EL (cell line): ENCODE measurements around the gene CYB561.

Experiments
- DNase-seq: peaks from one replicate; pipeline ENCODE4 v3.0.0-alpha.2; 2016

CYB561 gene

DNA sequence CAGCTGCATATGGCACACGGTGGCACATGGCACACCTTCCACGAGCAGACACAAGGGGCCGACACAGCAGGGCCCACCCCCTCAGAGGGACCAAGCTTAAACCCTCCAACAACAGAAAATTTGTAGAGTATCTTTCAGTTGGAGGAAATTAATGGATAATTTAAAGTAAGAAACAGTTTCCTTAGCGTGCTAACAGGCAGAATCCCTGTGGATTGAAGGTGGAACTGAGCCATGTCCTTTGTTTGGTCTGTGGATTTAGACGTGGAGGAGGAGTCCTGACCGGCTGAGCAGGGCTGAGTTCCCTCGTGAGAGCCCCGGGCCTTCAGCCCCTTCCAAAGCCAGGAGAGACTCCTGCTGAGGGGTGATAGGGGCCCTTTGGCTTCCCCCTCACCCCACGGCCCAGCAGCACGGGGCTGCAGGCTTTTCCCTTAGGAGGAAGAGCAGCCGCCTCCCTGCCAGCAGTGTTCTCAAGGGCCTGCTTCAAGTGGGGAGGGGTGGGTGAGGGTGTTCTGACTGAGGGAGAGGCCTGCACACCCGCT is 1.4 kb upstream of the CYB561 start:
- no peak for DNase-seq

DNA sequence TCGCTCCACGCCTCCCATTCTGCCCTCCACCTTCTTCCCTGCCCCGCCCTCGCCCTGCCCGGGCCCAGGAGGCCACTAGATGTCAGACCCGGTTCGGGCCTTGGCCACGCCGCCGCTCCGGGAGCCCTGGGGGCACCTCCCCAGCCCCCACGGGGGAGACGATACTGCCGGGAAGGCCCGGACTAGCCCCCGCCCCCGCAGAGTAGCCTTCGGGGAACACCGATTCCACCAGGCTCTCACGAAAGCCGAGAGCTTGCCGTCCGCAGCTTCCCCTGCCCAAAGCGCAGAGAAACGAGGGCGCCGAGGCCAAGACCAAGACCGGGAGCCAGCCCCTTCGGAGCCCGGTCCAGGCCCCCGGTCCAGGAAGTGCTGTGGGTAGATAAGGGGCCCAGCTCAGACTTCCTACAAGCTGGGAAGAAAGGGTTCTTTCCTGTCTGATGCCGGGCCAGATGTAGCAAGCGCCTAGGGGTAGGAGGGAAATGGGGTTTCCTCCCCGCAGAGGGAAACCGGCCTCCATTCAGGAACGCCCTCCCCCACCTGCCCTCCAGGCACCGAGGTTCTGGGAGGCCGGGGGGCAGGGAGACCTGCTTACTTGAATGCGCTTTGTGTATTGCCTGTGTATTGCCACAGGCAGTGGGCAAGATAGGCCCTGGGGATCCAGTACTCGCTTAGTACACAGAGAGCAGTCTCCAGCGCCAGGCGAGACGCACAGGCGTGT is 806 bp upstream of the CYB561 start:
- peak; percentile 38 for DNase-seq

DNA sequence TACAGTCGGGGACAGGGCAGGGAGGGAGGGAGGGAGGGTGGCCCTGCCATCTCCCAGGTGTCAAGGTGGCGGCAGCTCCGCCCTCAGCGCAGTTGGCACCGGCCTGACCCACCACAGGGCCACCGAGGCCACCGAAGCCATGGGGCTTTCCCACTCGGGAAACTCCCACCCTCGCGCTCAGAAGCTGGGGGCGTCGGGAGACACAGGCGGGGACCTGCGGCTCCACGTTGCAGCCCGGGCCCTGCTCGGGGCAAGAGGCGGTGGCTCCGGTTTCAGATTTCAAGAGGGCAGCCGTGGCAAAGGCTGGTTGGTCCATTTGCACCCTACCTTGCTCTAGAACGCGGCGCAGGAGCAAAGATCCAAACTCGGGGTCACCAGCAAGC is 544 bp downstream of the CYB561 start:
- DNase-seq: no peak

DNA sequence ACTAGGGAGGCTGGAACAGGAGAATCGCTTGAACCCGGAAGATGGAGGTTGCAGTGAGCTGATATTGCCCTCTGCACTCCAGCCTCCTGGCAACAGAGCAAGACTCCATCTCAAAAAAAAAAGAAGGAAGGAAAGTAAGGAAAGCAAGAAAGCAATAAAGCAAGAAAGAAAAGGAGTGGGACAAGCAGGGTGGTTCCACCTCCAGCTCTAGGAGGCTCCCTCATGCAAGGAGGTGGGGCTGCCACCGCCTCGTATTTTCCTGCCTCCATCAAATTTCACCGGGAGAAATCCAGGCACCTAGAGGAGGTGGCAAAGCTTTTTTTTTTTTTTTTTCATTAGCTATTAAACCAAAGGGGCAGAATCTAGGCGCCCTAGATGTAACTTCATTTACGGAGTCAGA is 1.0 kb downstream of the CYB561 start:
- DNase-seq: no peak

DNA sequence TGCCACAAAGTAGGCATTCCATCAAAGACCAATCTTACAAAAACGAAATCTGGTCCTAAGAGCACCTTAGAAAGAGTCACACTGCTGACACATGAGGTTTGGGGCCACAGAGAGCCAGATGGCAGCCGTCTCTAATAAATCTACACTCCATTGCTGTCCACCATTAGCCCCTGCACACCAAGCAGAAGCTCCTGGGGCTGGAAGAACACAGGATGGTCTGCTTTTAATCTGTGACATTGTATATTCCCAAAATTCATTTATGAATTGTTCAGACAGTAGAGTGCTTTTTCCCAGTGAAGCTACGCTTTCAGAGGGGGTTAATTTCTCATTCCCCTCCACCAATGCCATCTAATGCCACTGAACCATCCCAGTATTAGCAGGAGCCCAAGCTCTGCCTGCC is 1.6 kb downstream of the CYB561 start:
- DNase-seq: no peak

DNA sequence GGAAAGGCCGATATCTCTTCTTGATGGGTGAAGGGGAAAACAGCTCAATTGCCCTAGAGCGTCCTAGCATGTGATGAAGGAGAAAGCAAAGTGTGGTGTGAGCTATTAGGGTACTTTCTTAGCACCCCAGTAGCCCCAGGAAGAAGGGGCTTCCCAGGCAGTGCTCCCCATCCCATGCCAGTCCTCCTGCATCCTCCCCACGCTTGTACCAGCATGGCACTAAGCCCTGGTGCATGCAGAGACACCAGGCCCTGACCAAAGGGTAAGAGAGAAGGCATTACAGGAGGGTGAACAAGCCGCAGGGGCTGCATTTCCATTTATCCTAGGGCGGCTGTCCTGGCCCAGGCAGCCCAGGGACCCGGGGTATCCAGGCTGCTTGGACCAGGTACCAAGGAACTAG is 3.1 kb downstream of the CYB561 start:
- no peak for DNase-seq

DNA sequence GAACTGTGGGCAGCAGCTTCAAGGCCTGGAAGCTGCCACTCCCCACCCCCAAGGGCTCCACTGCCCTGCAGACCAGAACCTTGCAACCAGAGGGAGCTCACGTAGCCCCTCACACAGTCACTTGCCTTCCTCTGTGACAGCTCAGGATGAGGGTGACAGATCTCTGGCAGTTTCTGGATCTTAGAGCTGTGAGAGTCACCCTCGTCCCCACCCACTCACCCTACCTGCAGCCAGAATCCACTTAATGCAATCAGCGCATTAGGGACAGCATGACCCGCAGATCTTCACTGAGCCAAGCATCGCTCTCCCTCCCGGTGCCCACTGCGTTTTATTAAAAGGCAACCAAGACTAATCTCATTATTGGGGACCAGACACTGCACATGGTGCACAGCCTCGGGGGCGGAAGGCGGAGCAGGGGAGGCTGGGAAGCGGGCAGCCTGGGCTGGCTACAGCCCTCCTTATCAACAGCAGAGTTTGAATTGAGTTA is 3.5 kb downstream of the CYB561 start:
- DNase-seq: no peak

DNA sequence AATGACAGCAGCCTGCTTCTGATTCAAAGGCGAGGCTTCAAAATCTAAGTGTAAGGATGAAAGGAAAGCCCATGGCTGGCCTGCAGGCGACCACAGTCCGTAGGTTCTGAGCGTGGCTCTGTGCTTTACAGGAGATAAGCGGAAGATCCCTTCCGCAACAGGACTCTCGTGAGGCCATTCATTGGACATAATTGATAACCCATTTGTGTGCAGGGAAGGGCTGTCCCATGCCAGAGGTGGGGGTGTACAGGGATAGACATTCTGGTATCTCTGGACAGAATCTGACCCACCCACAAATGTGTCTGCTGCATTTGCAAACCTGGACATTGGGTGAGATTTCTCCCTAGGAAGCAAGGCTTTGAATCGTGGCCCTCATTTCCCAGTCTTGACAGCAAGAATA is 4.0 kb downstream of the CYB561 start:
- no peak for DNase-seq

DNA sequence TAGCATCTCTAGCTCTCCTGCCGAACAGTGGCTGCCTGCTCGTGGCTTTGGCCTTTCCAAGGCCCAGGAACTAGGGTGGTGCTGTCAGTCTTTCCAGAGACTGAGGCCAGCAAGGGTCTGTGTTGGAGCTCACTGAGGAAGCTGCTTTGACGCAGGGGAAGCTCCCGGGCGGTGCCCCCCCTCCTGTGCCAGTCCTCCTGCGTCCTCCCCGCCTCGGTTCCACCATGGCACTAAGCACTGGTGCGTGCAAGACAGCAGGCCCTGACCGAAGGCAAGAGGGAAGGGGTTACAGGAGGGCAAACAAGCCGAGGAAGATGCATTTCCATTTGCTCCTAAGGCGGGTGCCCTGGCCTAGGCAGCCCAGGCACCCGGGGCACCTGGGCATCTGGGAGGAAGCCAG is 4.5 kb downstream of the CYB561 start:
- no peak for DNase-seq

DNA sequence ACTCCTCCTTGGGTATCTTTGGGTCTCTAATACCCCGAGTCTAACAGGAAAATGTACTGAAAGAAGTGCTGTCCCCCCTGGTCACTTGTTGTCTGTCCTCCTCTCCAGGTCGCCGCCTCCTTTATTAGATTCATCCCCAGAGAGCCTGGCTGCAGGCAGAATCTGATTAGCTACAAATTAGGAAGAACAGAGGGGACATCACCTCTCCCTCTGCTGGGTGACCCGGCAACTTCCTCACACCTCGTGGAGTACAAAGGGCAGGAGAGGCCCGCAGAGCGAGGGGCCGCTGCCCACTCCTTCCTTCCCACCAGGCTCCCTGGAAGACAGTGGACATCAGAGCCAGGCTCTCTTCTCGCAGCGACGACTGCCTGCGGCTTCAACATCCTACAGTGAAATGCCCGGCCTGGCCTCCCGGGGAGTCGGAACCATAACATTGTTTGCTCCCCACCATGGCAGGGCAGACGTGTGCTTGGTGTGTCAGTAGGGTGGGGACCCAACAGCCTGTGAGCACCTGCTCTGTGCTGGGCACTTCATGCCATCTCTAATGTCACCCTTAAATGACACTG is 5.3 kb downstream of the CYB561 start:
- no peak for DNase-seq

DNA sequence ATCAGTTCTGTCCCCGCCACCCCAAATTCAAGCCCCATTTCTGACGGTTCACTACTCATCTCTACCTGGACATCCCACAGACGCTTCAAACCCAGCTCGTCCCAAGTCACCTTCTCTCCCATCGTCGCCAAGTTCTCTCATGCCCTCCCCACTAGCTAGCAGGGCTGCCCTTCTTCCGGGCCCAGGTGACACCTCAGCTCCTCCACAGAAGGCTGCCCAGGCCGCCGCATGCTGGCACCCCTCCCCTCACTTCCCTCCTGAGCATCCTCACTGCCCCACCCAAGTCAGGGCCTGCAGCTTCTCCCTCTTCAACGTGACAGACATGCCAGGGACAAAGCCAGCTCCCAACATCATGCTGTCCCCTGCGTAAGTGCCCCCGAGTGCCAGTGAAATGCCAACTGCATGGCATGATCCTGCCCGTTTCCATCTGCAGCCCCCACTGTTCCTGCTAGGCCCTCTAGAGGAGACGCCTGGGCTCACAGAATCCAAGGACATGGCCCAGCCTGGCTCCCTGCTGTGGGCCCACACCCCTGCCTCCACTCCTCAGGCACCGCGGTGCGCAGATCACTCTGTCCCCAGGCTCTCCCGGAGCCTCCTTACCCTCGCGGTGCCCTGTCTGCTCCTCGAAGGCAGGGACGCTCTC is 5.9 kb downstream of the CYB561 start:
- DNase-seq: no peak

DNA sequence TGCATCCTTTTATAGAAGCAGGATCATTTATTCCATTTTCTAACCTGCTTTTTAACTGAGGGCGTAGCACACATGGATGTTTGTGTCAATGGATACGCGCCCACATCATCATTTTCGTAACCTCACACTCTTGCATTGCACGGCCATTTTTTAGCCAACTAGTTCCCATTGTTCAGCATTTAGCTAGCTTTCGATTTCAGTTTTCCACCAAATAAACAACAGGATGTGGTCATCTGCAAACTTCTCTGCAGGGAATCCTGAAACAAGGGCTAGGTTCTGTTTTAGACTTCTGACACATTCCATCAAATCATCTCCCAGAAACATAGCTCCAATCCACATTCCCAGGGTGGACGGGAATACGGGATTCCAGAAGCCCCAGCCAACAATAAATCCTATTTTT is 6.4 kb downstream of the CYB561 start:
- DNase-seq: peak; percentile 60

DNA sequence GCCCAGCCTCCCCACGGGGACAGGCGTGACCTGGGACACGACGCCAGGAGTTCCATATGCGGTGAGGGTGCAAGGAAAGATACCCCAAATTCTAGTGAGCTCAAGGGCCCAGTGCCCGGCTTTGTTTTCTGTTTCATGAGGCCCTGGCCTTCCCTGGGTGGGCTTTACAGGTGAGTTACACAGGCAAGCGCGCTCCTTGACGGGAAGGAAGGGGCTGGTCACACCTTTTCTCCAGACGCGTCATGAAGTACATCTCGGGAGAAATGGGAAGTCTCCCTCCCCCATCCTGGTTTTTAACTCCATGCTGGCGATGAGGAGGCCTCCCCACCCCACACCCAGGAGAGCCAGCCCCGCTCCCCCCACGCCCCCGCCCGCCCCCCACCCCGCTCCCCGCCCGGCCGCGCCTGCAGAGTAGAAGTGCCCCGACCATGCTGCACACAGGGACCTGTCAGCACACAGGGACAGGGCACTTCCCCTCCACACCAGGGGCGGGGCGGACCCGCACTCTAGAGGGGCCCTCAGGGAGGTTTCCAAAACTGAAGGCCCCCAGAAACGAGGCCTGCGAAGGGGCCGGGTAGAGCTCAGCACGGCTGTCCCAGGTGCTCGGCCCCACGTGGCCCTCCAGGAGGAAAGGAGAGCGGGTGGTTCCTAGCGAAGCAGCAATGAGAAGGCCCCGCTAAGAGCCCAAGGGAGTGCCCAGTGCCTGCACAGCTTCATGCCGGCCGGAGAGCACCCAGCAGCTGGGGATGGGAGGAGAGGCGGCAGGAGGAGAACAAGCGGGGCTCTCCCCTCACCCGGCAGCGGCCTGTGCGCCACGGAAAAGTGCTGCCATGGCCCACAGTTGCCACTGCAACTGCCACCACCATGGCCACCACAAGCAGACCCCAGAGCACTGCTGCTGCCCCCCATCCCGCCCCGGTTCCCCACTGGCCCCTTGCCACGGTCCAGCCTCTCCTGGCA is 7.7 kb downstream of the CYB561 start:
- no peak for DNase-seq

DNA sequence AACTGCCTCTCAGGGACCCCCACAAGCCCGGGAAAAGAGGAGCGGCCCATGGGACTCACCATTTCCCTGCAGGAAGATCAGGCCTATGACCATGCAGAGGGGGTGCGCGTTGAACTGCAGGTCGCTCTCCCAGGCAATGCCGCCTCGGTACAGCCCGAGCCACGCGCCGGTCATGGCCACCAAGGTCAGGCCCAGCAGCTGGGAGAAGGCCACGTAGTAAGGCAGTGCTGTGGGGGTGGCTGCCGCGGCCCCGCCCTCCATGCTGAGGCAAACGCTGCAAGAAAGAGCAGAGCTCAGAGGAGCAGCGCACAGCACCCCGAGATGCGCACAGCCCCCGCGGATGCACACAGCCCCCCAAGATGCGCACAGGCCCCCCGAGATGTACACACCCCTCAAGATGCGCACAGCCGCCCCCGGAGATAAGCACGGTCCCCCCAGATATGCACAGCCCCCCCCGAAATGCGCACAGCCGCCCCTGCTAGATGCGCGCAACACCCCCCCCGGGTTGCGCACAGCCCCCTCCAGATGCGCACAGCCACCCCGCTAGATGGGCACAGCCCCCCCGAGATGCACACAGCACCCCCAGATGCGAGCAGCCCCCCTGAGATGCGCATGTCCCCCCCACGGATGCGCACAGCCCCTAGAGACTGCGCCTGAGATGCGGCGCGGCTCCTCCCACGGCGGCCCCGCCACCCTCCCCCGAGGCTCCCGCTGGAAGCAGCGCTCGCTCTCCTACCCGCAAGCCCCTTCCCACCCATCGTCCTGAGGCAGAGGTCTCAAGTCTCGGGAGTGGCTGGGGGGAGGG is 8.6 kb downstream of the CYB561 start:
- no peak for DNase-seq

DNA sequence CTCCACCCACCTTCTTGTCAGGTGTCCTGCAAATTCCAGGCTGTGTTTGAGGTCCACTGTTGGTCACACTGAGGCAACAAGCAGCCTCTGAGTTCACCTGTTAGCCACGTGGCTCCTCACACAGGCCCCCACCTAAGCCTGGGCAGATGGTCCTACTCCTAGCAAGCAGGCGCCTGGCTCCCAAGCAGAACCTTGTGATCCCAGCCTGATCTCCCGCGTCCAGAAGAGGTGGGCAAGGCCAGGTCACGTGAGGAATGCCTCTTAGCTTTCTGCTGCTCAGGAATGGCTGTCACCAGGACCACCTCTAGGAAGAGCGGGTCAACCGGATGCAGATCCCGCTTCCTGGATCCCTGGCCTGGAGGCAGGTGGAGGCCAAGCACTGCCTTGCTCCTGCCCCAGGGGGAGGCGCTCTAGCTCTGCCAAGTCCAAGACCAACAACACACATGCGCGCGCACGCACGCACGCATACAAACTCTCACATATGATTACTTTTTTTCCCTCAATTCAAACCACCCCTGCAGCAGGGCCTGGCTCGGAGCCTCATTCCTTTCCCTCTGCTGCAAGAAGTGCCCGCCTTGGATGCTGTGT is 9.5 kb downstream of the CYB561 start:
- DNase-seq: no peak

DNA sequence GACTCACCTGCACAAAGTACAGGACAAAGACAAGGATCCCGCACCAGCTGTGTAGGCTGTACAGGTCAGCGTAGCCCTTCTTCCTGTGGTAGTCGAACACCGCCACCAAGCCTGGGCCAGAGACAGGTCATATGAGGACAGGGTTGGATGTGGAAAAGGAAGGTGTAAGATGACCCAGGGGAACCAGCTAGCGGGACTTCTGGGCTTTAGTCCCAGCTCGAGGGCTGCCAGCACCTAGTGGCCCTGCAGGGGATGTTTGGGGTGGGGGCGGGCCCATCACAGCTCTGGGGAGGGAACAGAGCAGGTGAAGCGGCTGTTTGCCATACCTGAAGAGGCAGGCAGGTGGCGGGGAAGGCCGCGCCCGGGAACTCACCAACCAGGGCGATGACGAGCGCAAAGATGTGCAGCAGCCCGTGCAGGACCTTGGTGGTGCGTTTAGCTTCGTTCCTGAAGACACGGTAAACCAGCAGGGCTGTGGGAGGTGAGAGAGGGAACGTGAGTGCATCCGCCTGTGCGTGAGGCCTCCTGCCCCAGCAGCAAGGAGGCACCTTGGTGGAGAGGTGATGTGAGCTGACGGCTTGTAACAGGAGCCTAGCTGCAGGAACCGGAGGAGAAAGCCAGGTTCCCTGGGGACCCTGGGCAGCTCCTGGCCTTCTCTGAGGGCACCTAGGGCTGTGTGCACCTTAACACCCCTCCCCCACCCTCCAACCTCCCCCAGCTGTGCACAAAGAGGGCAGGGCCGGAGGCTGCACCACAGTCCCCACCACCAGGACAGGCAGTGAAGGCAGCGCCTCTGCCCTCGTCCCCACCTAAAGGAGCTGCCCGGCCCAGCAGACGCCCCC is 10.2 kb downstream of the CYB561 start:
- no peak for DNase-seq

DNA sequence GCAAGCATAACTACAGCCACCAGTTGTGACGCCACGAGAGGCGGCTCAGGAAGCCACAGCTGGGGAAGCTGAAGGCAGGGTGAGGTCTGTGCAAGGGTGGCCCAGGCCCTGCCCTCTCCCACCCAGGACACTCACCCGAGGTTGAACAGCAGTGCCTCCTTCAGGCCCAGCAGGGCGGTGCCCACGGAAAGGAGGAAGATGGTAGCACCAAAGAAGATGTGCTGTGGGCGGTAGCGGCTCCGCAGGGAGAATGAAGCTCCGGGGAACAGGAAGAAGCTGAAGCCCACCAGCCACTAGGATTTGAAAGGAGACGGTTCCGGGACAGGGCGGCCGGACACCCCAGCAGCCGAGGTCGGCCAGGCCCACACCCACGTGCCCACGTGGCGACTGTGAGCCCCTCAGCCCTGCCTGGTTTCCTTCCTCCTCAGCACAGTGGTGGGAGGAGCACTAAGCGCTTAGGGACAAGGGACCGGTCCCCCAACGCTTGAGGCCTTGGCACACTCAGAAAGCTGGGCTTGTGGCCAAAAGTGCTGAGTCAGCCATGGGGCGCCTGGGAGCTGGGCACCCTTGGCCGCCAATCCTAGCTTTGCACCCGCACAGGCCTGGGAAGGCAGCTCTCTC is 11.0 kb downstream of the CYB561 start:
- peak; percentile 73 for DNase-seq

DNA sequence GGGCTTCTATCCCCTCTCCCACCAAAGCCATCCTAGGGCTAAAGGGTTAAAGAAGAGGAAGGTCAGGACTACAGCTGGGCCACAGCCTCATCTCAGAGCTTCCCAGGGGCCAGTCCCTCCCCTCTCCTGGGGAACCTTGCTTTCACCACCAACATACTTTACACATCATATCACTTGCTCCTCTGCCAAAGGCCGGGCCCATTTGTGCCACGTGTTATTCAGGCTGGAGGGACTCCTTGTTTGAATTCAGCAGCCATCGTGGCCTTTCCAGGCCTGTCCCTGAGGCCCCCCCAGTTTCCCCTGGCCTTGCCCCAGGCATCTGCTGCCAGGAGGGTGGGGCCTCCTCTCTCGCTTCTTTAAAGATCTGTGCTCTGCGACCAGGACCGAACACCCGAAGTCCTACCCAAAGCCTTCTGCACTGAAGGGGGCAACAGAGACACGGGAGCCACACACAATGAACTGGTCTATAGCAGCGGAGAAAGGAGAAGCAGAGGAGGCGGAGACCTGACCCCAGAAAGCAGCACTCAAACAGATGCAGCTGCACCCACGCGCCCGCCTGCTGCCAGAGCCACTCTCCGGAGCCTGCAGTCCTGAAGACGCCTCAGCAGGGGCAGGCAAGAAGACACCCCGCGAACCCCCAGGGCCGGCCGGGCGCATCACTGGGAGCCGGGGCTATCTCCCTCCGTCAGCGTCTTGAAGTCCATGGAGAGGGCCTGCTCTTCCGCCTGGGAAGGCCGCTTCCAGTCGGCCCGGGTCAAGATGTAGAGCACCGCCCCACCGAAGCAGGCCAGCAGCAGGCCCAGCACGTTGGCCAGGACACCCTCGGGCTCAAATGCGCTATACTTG is 12.1 kb downstream of the CYB561 start:
- DNase-seq: peak; percentile 98
